CD4-positive, alpha-beta T cell treated with Interleukin-21 for 1 hour (primary cell): ENCODE data around the gene PRTN3.
"Not testable (repeated sequence)": the region's sequence is repeated elsewhere in the genome, so short reads cannot be mapped to it uniquely, and the experiment has no call there.

Source experiments
- DNase-seq: peaks from one replicate; pipeline ENCODE4 v3.0.0-alpha.2; 2020

The PRTN3 gene

DNA sequence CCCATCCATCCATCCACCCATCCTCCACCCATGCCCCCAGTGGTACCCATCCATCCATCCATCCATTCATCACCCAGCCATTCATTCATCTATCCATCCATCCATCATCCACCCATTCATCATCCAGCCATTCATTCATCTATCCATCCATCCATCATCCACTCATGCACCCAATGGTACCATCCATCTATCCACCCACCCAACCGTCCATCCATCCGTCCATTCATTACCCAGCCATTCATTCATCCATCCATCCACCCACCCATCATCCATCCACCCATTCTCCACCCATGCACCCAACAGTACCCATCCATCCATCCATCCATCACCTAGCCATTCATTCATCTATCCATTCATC lies 24.3 kb upstream of the PRTN3 start:
- no peak for DNase-seq

DNA sequence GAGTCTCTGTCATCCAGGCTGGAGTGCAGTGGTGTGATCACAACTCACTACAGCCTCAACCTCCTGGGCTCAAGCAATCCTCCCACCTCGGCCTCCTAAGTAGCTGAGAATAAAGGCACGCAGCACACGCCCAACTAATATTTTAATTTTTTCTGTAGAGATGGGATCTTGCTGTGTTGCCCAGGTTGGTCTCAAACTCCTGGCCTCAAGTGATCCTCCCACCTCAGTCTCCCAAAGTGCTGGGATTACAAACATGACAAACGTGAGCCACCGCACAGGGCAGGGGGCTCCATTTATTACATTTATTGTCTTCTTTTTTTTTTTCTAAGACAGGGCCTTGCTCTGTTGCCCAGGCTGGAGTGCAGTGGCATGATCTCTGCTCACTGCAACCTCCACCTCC lies 20.6 kb upstream of the PRTN3 start:
- not testable (repeated sequence) for DNase-seq

DNA sequence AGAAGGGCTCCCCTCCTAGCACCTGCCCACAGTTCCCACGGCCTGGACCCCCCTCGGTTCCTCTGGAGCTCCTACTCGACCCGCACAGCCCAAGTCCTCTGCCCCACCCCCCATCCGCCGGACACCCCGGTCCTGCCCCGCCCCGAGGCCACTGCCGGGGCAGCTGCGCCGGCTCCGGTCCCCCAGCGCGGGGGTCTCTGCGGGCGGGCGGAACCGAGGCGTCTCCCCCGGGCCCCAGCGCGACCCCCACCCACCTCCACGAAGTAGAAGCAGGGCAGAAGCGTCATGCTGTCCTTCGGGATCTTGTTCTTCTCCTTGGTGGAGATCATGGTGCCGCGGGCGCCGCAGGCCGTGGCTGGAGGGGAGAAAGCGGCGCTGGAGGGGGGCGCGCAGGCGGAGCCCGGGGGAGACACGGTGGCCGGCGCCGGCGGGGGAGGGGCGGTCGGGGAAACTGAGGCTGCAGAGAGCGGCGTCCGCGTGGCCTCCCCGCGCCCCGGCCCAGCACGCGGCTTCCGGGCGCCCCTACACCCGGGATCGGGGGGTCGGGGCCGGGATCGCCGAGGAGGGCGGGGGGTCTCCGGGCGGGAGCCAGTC lies 19.5 kb upstream of the PRTN3 start:
- DNase-seq = no peak

DNA sequence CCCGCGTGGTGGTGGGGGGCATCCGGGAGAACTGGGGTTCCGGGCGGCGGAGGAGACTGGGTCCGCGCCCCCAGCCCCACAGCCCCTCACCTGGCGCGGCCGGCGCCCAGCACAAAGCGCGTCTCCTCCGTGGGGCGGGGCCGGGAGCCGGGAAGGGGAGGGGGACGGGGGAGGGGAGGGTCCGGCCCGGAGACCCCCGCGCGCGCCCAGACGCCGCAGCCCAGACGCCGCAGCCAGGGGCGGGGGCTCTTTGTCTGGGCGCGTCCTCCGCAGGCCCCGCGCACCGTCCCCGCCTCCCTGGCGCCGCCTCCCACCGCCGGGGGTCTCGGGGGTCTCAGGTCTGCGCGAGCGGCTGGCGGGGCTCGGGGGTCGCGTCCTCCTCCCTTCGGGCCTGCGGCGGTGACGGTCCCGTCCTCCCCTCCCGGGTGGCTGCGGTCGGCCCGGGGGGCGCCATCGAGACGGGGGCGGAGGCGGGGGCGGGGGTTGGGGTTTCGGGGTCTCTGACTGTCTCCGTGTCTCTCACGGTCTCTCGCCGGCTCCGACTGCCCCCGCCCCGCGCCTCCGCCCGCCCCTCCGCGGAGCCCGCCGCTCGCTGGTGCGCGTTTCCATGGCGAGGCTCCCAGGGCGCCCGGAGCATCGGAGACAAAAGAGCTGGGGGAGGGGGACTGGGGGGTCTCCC lies 18.8 kb upstream of the PRTN3 start, which contains the start of gene PLPPR3:
PLPPR3 (minus strand) TSS at position 131 of the 679 bp plus-strand sequence. CDS start 396 bp downstream, outside the sequence.
- DNase-seq = no peak

DNA sequence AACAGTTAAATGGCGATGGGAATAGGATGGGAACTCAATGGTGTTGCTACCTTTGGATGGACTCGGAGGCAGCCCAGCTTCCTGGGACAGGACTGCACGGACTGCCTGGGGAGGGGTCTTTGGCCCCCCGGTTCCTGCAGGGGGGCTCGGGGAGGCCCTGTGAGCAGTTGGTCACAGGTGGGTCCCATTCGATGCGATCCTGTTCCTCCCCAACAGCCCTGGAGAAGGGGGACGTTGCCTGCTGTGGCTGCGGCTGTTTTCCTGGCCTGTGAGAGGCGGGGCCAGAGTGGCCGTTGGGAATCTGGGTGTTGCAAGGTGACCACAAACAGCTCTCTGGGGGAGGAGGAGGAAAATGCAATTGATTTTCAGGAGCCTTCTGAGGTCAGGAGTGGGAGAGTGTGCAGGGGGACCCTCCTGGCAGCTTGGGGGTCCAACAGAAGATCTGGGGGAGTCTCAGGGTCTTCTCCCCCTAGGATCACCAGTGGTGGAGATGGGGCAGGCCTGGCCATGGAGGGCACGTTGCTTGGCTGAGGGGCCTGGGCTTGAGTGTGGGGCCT lies 17.2 kb upstream of the PRTN3 start:
- no peak for DNase-seq

DNA sequence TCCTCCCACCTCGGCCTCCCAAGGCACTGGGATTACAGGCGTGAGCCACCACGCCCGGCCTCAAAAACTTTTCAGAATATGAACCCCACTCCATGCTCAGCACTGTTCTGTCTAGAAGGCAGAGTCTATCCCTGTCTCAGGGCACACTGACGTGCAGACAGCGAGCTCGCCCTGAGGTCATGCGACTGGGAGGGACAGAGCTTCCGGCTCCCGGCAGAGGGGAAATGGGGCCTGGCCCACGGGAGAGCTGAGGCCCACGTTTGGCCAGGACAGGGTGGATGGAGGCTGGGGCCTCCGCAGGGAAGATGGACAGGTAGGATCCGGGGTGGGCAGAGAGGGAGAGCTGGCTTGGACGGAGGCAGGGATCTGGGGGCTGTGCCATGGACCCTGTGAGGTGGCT lies 15.9 kb upstream of the PRTN3 start:
- DNase-seq = no peak

DNA sequence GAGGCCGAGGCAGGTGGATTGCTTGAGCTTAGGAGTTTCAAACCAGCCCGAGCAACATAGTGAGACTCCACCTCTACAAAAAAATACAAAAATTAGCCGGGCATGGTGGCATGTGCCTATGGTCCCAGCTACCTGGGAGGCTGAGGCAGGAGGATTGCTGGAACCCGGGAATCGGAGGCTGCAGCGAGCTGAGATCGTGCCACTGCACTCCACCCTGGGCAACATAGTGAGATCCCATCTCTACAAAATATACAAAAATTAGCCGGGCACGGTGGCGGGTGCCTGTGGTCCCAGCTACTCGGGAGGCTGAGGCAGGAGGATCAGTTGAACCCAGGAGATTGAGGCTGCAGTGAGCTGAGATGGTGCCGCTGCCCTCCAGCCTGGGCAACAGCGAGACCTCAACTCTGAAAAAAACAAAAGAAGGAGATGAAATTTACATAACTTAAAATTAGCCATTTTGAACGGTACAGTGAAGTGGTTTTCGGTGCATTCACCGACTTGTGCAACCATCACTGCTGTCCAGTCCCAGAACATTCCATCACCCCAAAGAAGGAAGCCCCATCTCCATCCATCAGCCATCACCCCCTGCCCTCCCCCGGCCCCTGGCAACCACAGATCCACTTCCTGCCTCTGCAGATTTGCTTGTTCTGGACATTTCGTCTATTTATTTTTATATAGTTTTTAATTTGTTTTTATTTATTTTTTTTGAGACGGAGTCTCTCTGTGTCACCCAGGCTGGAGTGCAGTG lies 14.7 kb upstream of the PRTN3 start:
- DNase-seq = no peak

DNA sequence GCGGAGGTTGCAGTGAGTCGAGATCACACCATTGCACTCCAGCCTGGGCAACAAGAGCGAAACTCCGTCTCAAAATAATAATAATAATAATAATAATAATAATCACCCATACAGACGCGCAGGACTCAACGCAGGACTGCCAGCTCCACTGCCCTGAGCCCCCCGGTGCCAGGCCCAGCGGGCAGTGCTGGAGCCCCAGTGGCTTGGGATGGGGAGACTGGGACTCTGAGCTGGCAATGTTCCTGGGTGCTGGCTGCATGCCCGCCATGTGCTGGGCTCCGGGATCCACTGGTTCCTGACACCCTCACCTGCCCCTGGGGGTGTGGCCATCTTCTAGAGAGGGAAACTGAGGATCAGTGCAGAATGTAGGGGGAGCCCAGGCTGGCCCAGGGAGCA lies 13.5 kb upstream of the PRTN3 start:
- DNase-seq = no peak

DNA sequence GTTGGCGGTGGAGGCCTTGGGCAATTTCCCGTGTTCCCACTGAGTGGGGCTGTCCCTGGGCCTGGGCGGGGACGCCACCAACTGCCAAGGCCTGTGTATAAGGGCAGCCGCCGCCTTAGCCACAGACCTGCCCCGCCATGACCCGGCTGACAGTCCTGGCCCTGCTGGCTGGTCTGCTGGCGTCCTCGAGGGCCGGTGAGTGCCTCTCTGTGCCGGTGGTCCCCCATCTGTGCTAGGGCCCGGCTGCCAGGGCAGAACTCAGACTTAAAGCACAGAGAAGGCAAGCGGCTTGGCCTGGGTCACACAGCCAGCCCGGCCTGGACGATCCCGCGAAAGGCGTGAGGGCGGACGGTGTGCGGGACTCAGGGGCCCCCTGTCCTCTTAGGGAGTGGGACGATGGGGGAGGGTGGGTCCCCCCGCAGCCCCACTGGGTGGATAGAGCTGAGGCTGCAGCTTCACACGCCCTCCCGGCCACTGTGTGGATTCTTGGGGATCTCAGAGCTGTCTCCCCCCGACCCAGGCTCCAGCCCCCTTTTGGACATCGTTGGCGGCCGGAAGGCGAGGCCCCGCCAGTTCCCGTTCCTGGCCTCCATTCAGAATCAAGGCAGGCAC lies 13.0 kb upstream of the PRTN3 start, which contains the start of gene AZU1:
AZU1 (plus strand) TSS at position 128 of the 612 bp plus-strand sequence; CDS start at position 138, 10 bp downstream.
- no peak for DNase-seq

DNA sequence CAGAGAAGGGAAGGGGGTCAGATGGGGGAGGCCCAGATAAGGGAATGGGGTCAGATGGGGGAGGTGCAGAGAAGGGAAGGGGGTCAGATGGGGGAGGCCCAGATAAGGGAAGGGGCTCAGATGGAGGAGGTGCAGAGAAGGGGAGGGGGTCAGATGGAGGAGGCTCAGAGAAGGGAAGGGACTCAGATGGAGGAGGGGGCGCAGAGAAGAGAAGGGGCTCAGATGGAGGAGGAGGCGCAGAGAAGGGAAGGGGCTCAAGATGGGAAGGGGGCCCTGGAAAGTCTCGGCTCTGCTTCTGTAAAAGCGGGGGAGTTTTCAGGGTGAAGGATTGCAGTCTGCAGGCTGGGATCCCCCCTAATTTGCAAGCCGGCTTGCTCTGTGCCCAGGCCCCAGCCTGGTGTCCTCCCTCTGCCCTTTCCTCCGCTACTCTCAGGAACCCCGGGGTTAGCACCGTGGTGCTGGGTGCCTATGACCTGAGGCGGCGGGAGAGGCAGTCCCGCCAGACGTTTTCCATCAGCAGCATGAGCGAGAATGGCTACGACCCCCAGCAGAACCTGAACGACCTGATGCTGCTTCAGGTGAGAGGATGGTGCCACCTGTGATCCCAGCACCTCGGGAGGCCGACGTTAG lies 11.6 kb upstream of the PRTN3 start:
- no peak for DNase-seq

DNA sequence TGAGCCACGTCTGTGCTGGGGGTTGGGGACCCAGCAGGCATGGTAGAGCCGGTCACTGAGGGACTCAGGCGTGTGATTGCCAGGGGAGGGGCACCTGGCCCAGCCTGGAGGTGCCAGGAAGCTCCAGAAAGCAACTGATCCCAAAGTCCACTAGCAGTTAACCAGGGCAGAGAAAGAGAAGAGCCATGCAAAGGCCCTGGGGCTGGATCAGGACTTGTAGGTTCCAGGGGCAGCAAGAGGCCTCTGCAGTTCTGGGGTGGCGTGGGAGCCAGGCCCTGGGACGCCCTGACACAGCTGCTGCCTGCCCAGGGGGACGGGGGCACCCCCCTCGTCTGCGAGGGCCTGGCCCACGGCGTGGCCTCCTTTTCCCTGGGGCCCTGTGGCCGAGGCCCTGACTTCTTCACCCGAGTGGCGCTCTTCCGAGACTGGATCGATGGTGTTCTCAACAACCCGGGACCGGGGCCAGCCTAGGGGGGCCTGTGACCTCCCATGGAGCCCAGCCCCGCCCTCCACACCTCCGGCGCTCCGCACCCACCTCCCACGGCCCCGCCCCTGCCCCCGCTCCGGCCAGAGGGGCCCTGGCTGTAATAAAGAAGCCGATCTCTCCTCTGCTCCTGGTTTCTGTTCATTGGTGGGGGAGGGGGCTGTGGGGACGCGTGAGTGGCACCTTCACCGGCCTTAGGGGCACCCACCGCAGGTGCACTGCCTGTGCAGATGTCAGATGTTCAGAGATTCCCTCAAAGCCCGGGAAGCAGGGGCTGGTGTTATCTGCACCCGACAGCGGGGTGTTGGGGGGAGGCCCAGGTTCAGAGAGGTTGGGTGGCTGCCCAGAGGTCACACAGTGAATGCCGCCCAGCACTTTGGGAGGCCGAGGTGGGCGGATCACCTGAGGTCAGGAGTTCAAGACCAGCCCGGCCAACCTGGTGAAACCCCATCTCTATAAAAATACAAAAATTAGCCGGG lies 9.1 kb upstream of the PRTN3 start:
- DNase-seq = no peak

DNA sequence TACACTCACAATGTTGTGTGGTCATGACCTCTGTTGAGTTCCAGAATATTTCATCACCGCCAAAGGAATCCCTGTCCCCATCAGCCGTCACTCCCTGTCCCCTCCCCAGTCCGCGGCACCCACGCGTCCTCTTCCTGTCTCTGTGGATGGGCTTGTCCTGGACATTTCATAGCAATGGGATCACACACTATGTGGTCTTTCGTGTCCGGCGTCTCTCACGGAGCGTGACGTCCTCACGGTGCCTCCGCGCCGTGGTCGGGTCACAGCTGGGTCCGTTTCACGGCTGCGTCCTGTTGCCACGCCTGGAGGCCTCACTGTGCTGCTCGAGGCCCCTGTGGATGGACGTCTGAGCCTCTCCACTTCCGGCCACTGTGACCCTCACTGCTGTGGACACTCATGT lies 6.6 kb upstream of the PRTN3 start:
- no peak for DNase-seq

DNA sequence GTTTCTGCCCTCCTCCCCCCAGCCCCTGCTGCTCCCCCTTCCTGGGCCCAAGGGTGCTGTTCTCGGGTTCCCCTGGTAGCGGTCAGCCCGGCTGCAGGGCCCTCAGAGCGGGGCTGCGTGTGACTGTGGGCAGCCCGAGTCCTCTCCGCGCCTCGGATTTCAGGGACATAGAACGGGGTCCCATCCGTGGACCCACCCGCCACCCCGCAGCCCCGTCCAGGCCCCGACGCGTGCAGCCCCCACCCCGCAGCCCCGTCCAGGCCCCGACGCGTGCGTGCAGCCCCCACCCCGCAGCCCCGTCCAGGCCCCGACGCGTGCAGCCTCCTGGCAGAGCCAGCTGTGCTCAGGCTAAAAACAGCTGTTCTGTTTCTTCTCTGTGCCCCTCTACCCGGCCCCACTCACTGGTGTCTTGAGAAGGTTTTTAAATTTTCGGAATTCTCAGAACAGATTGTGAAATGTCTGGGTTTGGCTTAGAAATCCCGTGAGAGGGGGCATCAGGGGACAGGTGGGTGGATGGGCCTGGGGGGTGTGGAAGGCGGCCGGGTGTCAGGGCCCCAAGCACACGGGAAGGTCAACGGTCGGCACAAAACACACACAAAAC lies 5.5 kb upstream of the PRTN3 start:
- DNase-seq = no peak

DNA sequence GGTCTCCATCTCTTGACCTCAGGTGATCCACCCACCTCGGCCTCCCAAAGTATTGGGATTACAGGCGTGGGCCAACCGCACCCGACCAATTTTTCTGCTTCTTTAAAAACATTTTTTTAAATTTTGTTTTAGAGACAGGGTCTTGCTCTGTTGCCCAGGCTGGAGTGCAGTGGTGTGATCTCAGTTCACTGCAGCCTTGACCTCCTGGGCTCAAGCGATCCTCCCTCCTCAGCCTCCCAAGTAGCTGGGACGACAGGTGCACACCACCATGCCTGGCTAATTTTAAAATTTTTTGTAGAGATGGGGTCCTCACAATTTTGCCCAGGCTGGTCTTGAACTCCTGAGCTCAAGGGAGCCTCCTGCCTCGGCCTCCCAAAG lies 2.0 kb downstream of the PRTN3 start:
- not testable (repeated sequence) for DNase-seq

DNA sequence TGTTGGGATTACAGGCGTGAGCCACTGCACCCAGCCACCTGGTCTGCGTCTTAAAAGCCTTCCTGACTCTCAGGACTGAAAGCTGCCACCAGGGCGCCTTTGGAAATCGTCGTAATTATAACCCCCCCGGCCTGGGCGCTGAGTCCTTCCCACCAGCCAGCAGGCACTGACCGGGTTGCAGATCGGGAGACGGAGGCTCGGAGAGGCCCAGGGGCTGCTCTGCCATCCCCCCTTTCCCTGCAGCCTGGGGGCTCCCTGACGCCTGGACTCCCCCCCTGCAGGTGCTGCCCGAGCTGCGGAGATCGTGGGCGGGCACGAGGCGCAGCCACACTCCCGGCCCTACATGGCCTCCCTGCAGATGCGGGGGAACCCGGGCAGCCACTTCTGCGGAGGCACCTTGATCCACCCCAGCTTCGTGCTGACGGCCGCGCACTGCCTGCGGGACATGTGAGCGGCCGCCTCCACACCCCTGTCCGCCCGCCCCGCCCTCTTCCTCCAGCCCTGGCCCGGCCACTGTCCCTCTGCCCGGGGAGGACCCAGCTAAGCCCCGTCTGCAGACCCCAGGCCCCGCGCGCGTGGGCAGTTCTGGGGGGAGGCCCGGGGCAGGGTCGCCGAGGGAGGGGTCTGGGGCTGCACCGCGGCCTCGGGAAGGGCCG lies 2.5 kb downstream of the PRTN3 start:
- DNase-seq = no peak

DNA sequence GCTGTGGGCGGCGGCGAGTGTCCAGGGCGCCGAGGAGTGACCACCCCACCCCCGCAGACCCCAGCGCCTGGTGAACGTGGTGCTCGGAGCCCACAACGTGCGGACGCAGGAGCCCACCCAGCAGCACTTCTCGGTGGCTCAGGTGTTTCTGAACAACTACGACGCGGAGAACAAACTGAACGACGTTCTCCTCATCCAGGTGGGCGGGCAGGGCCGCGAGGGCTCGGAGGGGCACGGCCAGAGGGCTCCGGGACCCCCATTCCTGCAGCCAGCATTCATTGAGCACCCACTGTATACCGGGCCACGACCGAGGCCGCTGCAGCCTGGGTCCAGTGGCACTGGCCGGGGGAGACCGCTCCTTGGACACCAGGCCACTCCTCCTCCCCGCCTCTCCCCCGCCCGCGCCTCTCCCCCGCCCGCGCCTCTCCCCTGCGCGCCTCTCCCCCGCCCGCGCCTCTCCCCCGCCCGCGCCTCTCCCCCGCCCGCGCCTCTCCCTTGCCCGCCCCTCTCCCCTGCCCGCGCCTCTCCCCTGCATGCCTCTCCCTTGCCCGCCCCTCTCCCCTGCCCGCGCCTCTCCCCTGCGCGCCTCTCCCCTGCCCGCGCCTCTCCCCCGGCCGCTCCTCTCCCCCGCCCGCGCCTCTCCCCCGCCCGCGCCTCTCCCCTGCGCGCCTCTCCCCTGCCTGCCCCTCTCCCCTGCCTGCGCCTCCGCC lies 3.2 kb downstream of the PRTN3 start:
- DNase-seq = no peak

DNA sequence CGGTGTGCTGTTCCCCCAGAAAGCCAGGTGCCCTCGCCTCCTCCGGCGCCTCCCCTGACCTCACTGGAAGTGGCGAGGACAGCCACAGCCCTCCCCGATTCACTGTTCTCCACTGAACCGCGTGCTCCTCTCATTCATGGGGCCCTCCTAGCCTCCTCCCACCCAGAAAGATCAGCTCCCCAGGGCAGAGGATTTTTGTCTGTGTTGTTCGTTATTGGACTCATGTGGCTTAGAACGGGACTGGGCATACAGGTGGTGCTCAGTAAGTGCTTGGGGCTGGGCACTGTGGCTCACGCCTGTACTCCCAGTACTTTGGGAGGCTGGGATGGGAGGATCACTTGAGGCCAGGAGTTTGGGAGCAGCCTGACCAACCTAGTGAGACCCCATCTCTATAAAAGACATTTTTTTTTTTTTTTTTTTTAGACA lies 3.8 kb downstream of the PRTN3 start:
- no peak for DNase-seq

DNA sequence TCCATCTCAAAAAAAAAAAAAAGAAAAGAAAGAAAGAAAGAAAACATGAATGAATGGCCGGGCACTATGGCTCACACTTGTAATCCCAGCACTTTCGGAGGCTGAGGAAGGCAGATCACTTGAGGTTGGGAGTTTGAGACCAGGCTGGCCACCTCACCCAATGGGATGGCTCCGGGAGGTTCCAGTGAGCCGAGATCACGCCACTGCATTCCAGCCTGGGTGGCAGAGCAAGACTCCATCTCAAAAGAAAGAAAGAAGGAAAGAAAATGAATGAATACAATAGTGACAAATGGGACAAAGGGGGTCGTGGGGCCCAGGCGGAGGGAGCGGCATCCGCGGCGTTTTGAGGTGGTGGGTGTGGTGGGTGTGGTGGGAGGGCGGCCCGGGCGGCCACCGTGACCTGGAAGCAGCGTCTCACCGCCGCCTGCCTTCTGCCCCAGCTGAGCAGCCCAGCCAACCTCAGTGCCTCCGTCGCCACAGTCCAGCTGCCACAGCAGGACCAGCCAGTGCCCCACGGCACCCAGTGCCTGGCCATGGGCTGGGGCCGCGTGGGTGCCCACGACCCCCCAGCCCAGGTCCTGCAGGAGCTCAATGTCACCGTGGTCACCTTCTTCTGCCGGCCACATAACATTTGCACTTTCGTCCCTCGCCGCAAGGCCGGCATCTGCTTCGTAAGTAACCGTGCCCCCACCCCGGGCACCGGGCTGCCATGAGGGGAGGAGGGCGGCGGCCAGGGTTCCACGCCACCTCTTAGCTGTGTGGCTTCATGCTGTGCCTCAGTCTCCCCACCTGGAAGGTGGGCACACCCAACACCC lies 5.1 kb downstream of the PRTN3 start:
- DNase-seq = no peak

DNA sequence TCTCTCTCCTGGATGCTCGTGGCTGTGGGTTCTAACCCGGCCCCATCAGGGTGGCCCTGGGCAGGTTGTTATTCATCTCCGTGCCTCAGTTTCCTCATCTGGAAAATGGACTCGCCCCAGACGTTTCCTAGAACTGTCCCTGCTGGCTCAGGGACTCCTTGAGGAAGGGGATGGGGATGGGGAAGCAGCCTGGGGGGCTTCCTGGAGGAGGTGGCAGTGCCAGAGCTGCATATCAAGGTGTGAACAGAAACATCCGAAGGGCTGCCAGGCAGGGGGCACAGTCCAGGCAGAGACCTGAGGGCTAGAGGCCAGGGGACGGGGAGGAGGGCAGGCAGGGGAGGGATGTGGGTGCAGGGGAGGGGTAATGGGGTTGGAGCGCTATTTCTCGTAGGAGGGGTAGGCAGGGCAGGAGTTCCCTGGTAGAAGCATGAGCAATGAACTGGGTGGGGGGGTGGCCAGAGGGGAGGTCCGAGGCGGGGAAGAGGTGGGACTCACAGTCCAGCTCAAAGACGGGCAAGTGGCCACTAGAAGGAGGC lies 7.7 kb downstream of the PRTN3 start:
- DNase-seq = no peak
